ENCODE measurements around the gene TEX261. TPM values are rescaled to one million over a fixed set of nuclear protein-coding genes. Genes with fewer than 3 reads are reported as not detected.

Gene TEX261
- total RNA-seq, 1 experiment from 2014 or later = 70.0 TPM

- no peaks in the 10 kb centered on the region for H3K9me3 Mint-ChIP-seq (ENCODE audit: unreplicated experiment)
- H3K36me3 Mint-ChIP-seq (ENCODE audit: insufficient read depth, unreplicated experiment) = no peaks in the 10 kb centered on the region
- H3K36me3 ChIP-seq (ENCODE audit: control insufficient read depth, insufficient read depth, low read length) = no peaks in the 10 kb centered on the region; the same call in 1 of the 2 replicates
- no peaks in the 10 kb centered on the region for H3K27me3 ChIP-seq (replicated peaks; ENCODE audit: control insufficient read depth, insufficient read depth, low read length)
- H3K27me3 Mint-ChIP-seq (ENCODE audit: insufficient read depth, unreplicated experiment) = peaks cover 3% of the 10 kb centered on the region
- TF ChIP-seq, protein P1, sequence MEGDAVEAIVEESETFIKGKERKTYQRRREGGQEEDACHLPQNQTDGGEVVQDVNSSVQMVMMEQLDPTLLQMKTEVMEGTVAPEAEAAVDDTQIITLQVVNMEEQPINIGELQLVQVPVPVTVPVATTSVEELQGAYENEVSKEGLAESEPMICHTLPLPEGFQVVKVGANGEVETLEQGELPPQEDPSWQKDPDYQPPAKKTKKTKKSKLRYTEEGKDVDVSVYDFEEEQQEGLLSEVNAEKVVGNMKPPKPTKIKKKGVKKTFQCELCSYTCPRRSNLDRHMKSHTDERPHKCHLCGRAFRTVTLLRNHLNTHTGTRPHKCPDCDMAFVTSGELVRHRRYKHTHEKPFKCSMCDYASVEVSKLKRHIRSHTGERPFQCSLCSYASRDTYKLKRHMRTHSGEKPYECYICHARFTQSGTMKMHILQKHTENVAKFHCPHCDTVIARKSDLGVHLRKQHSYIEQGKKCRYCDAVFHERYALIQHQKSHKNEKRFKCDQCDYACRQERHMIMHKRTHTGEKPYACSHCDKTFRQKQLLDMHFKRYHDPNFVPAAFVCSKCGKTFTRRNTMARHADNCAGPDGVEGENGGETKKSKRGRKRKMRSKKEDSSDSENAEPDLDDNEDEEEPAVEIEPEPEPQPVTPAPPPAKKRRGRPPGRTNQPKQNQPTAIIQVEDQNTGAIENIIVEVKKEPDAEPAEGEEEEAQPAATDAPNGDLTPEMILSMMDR (IDR thresholded peaks at IDR 0.05; ENCODE audit: insufficient read depth in 1 of 2, low read depth in 1 of 2, low read length in 1 of 2, severe bottlenecking in 1 of 2, unreplicated experiment in 1 of 2) = no peak
- BruUV-seq (replicated peaks) = no TSS peak
- H3K4me1 Mint-ChIP-seq (ENCODE audit: low read depth, unreplicated experiment) = peaks cover 9% of the 10 kb centered on the region
- H3K4me3 Mint-ChIP-seq (ENCODE audit: unreplicated experiment) = no peak overlapping the region
- H3K4me3 ChIP-seq (ENCODE audit: low read depth, low read length) = no peak overlapping the region
- POLR2A ChIA-PET = no interaction called here
- H3K9me3 ChIP-seq = no peaks in the 10 kb centered on the region
- H3K4me1 ChIP-seq = peaks cover 28% of the 10 kb centered on the region
- no peak overlapping the region for H3K27ac Mint-ChIP-seq (ENCODE audit: unreplicated experiment)
- intact Hi-C loops (cut with micrococcal nuclease; ENCODE audit: unreplicated experiment) = no loop called here
- CTCF ChIA-PET = interaction anchor here (0.9 kb wide), 1 partner anchor 75 kb away, joined by 4 read pairs; no protein-coding TSS in a partner anchor
- no peak for DNase-seq
These were observed 54.7 kb downstream of the TEX261 start for GRCh38 chr2:70939839-70940580.

GRCh38 chr2:70939001-70939838 is 55.5 kb downstream of the TEX261 start:
- Mint-ChIP-seq H3K4me1 (ENCODE audit: low read depth, unreplicated experiment) (peaks cover 9% of the 10 kb centered on the region), H3K9me3 (ENCODE audit: unreplicated experiment) (no peaks in the 10 kb centered on the region), H3K36me3 (ENCODE audit: insufficient read depth, unreplicated experiment) (no peaks in the 10 kb centered on the region), H3K27me3 (ENCODE audit: insufficient read depth, unreplicated experiment) (peaks cover 3% of the 10 kb centered on the region), H3K4me3 (ENCODE audit: unreplicated experiment) (no peak overlapping the region), H3K27ac (ENCODE audit: unreplicated experiment) (no peak overlapping the region)
- H3K9me3 ChIP-seq = no peaks in the 10 kb centered on the region
- TF ChIP-seq, protein P1 (IDR thresholded peaks at IDR 0.05; ENCODE audit: insufficient read depth in 1 of 2, low read depth in 1 of 2, low read length in 1 of 2, severe bottlenecking in 1 of 2, unreplicated experiment in 1 of 2) = no peak
- no peak for DNase-seq
- POLR2A ChIA-PET = no interaction called here
- no peaks in the 10 kb centered on the region for H3K27me3 ChIP-seq (replicated peaks; ENCODE audit: control insufficient read depth, insufficient read depth, low read length)
- no TSS peak for BruUV-seq (replicated peaks)
- peaks cover 28% of the 10 kb centered on the region for H3K4me1 ChIP-seq
- no peak overlapping the region for H3K4me3 ChIP-seq (ENCODE audit: low read depth, low read length)
- H3K36me3 ChIP-seq (ENCODE audit: control insufficient read depth, insufficient read depth, low read length) = no peaks in the 10 kb centered on the region; the same call in 1 of the 2 replicates
- CTCF ChIA-PET = interaction anchor here (0.9 kb wide), 2 partner anchors 9 to 74 kb away, joined by 4 to 5 read pairs; no protein-coding TSS in a partner anchor
- intact Hi-C loops (cut with micrococcal nuclease; ENCODE audit: unreplicated experiment) = no loop called here

DNA sequence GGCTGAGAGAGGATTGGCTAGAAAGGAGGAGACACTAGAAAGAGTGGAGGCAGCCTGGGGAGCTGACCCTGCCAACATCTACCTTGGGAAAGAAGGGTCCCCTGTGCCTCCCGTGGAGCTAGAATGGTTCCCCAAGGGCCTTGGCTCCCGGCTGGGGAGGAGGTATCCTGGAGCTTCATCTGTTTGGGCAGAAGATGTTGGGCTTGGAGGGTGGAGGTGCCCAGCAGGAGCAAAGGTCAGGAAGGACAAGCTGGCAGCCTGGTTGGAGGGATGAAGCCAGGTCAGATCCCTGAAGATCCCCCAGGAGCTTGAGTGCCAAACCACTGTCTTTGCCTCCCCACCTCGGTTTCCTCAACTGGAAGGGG is 56.1 kb downstream of the TEX261 start:
- ChIA-PET CTCF (interaction anchor here (0.9 kb wide), 1 partner anchor 10 kb away, joined by 5 read pairs; no protein-coding TSS in a partner anchor), POLR2A (no interaction called here)
- H3K4me1 ChIP-seq = peaks cover 28% of the 10 kb centered on the region
- peaks cover 9% of the 10 kb centered on the region for H3K4me1 Mint-ChIP-seq (ENCODE audit: low read depth, unreplicated experiment)
- H3K36me3 Mint-ChIP-seq (ENCODE audit: insufficient read depth, unreplicated experiment) = no peaks in the 10 kb centered on the region
- no peaks in the 10 kb centered on the region; the same call in 1 of the 2 replicates for H3K36me3 ChIP-seq (ENCODE audit: control insufficient read depth, insufficient read depth, low read length)
- H3K4me3 Mint-ChIP-seq (ENCODE audit: unreplicated experiment) = peak overlapping the region; percentile 25
- no TSS peak for BruUV-seq (replicated peaks)
- TF ChIP-seq, protein P1 (IDR thresholded peaks at IDR 0.05; ENCODE audit: insufficient read depth in 1 of 2, low read depth in 1 of 2, low read length in 1 of 2, severe bottlenecking in 1 of 2, unreplicated experiment in 1 of 2) = no peak
- no peaks in the 10 kb centered on the region for H3K9me3 Mint-ChIP-seq (ENCODE audit: unreplicated experiment)
- H3K4me3 ChIP-seq (ENCODE audit: low read depth, low read length) = no peak overlapping the region
- H3K27me3 Mint-ChIP-seq (ENCODE audit: insufficient read depth, unreplicated experiment) = peaks cover 3% of the 10 kb centered on the region
- H3K9me3 ChIP-seq = no peaks in the 10 kb centered on the region
- intact Hi-C loops (cut with micrococcal nuclease; ENCODE audit: unreplicated experiment) = no loop called here
- H3K27me3 ChIP-seq (replicated peaks; ENCODE audit: control insufficient read depth, insufficient read depth, low read length) = no peaks in the 10 kb centered on the region
- no peak for DNase-seq
- peak overlapping the region; percentile 67 for H3K27ac Mint-ChIP-seq (ENCODE audit: unreplicated experiment)

Data from Caco-2 (cell line).